Kidney tubule cell (primary cell): ENCODE results near the gene OTUD6A.
A peak's percentile ranks its signal among the peaks of the same experiment; 100 is the strongest.

ENCODE experiments used
- DNase-seq: peaks from one replicate; pipeline ENCODE4 v3.0.0-alpha.2; 2018; ENCODE audit warnings: low spot score

Gene OTUD6A, protein sequence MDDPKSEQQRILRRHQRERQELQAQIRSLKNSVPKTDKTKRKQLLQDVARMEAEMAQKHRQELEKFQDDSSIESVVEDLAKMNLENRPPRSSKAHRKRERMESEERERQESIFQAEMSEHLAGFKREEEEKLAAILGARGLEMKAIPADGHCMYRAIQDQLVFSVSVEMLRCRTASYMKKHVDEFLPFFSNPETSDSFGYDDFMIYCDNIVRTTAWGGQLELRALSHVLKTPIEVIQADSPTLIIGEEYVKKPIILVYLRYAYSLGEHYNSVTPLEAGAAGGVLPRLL

GRCh38 chrX:70062076-70062475 is at the start of gene OTUD6A:
OTUD6A (plus strand) TSS chrX:70062457; CDS start chrX:70062525, 68 bp downstream.
- DNase-seq = no peak

GRCh38 chrX:70012756-70013155 is 49.5 kb upstream of the OTUD6A start:
- DNase-seq = no peak

DNA sequence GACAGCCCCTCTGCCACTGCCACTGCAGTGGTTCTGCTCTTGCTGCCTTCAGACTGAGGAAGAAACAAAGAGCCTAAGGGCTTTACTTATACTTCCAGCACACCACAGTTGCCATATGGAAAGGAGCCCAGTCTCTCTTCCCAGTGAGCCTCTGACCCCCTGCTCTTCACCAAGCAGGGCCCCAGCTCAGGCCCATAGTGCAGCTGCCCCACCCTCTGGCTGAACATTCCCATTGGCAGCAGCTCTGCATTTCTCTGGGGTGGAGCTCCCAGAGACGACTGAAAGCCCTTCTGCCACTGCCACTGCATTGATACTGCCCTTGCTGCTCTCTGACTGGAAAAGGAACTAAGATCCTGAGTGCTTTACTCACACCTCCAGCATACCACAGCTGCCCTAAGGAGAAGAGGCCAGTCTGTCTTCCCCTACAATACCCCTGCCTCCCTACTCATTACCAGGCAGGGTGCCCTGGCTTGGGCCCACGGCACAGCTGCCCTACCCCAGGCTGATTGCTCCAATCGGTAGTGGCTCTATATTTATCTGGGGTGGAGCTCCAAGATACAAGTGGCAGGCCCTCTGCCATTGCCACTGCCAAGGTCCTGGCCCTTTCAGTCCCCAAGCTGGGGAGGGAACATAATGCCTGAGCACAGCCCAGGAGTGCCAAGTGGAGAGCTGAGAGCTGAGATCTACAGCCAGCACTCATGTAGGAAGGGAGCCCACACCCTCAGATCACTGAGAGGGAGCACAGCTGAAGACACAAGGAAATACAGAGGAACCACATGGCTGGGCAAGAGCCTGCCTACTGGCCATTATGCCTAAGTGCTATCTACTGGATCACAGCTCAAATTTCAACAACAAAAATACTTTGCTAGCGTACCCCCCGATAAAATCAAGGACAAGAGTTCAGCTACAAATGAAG is 48.5 kb upstream of the OTUD6A start:
- DNase-seq = no peak

DNA sequence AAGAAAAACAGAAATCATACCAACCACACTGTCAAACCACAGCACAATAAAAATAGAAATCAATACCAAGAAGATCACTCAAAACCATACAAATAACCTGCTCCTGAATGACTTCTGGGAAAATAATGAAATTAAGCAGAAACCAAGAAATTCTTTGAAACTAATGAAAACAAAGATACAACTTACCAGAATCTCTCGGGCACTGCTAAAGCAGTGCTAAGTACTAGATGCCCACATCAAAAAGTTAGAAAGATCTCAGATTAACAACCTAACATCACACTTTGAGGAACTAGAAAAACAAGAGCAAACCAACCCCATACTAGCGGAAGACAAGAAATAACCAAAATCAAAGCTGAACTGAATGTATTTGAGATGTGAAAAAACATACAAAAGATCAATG is 45.7 kb upstream of the OTUD6A start:
- no peak for DNase-seq

GRCh38 chrX:70022616-70023015 is 39.6 kb upstream of the OTUD6A start:
- peak; percentile 83 for DNase-seq

DNA sequence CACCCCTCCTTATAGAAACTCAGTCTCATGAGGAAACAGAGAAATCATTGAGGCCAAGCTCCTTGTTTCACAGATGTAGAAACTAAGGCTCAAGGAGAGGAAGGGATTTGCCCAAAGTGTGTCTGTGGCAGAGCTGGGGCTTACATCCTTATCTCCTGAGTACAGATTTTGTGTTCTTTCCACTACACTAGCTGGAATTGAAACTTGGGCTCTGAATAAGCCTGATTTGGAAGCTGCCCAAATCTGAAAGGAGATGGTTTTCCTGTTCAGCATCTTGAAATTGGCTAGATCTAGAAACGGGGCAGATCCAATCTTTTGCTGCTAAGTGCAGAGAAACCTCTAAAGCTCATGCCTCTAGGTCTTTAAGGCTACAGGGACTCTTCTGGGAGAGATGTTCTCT is 36.8 kb upstream of the OTUD6A start:
- DNase-seq = no peak

DNA sequence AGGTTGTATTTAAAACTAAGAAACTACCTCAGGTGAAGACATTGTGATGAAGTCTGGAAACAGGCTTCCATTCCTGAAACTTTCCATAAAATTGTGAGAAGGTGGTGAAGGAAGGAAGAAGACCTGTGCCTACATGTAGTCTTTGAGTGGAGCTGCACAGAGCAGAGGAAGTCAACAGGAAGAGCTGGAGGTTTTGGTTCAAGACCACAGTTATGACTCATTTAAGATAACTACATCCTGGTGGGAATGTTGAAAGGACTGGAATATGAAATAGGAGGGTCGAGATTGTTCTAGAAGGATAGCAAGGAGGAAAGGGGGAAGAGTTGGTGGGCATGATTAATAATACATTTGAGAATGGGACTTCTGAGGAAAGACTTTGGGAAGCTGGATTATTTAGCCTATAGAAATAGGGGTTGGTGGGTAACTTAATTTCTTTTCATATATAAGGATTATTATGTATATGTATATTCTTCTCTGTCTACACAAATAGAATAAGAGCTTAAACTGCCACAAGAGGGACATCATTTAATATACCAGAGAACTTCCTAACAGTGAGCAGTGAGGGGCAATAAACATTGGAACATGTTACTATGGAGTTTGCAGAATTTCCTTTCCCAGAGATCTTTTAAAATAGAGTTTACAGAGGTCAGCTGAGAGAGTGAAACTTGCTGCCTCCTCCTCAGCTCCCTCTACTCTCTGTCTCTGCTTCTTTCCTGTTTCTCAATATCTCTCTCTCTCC is 36.0 kb upstream of the OTUD6A start:
- peak; percentile 50 for DNase-seq

GRCh38 chrX:70026851-70027200 is 35.4 kb upstream of the OTUD6A start:
- no peak for DNase-seq

- no peak for DNase-seq
These were observed 32.4 kb upstream of the OTUD6A start for GRCh38 chrX:70029863-70030262.

DNA sequence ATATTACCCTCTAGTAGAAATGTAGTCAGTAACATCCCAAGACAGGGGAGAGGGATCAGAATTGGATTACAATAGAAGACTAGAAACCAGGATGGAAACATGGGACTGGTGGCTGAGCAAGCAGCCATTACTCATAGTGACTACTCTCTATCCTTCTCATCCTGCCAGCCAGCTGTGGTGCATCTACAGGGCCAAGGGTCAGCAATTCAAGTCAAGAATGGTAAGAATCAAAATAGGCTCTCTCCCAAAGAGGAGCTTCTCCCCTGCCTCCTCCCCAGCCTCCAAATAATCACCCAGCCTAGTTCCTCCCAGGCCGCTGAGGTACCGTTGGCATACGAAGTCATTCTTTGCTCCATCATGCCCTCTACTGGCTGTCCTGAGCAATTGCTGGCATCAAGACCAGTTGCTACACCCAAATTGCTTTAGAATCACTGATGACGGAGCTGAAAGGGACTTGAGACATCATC is 31.9 kb upstream of the OTUD6A start:
- DNase-seq = peak; percentile 58

DNA sequence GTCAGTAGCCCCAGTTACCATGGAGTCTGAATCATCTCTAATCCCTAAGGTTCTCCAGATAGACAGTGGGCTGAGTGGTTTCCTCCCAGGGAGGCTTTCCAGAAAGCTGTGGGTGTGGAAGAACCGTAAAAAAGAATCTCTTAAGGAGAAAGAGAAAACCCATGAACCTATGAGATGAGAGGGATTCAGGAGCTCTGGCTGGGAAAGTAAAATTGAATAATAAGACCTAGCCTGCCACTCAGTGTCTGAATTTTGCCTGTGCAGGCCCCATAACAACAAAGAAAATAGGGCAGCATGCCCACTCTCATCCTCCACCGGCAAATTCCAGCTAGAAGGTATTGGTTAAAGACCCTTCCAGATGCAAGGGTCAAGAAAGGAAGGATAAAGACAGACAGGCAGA is 29.5 kb upstream of the OTUD6A start:
- DNase-seq = no peak

DNA sequence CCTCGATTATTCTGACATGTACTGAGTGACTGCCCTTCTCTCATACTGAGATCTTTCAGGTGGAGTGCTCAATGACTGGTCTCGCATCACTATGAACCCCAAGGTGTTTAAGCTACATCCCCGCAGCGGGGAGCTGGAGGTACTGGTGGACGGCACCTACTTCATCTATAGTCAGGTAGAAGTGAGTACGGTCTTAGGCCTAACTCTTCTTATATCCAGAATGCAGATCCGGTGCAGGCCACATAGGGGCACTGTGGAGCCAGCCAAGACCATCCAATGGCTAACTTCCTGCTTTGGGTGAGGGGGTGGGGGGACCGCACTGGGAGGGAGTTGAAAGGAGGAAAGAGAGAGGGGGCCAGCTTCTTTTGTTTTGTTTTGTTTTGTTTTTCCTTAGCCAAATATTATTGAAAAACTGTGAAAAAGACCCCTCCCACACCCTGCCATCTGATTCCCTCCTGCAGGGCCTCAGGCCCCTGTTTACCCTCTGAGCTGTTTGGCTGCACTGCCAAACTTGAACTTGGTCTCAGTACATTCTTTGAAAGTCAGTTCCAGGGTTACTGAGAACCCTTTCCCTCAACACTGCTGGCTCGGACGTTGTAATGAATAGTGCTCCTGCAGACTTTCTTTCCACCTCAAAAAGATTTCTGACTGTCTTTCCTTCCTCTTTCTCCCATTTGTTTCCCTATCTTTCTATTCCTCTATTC is 28.8 kb upstream of the OTUD6A start:
- peak; percentile 40 for DNase-seq

DNA sequence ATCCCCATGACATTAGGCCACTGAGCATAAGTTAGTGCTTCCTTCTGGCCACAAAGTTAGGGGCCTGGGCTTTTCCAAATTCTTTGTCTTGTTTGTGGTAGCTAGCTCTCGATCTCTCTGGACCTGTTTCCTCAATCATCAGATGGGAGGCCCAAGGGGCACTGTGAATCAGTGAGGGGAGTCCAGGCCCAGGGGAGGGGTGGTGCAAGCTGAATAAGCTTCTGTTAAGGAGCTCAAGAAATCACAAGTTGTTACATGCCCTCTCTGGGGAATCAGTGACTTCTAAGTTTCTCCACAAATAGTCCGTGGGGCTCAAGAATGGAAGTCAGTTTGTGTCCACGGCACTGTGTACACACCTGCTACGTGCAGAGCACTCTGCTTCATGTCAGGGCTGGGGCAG is 27.6 kb upstream of the OTUD6A start:
- DNase-seq = no peak

DNA sequence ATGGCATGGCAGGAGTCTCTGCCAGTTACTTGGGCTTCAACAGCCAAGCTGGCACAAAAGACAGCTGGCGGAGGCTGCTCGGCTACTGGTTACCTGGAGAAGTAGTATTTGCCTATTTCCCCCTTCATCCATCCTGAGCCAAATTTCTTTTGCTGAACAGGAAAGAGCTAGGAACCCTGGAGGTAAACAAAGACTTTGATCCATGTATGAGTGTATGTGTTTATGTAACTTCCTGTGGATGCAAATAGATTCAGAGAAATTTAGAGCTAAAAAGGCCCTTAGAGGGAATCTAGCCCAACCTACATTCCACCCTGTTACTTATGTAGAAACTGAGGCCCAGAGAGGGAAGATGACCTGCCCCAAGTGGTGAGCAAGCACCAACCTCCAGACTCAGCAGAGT is 23.7 kb upstream of the OTUD6A start:
- DNase-seq = no peak

DNA sequence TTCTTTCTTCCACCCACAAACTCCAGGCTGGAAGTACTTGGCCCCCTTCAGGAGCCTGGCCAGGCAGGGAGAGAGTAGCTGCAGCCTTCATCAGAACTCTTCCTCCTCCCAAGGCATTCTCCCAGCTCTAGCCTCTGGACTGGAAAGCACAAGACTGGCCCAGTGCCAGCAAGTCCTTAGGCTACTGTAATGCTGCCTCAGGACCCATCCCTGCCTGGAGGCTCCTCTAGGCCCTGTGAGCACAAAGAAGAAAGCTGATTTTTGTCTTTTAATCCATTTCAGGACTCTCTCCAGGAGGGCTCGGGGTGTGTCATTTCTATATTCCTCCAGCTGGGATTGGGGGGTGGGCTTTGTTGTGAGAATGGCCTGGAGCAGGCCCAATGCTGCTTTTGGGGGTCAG is 23.3 kb upstream of the OTUD6A start:
- DNase-seq = no peak

GRCh38 chrX:70039758-70040157 is 22.5 kb upstream of the OTUD6A start:
- no peak for DNase-seq

DNA sequence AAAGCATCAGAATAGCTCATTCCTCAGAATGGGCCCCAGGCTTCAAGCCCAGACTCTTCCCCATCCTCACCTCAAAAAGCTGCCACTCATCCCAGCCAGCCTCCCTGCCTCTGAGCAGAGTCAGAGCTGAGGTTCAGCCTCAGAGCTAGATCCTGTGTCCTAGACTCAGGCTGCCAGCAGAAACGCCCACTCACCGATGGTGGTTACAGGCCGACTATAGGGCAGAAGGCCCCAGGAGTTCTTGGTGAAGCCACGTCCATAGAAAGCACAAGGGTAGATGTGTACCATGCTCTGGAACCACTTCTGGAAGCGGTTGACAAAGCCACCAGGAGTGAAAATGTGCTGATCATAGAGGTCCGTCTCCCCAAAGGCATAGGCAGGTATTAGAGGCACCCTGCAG is 20.3 kb upstream of the OTUD6A start:
- no peak for DNase-seq

GRCh38 chrX:70042399-70043371 is 19.6 kb upstream of the OTUD6A start:
- peak; percentile 42 for DNase-seq

DNA sequence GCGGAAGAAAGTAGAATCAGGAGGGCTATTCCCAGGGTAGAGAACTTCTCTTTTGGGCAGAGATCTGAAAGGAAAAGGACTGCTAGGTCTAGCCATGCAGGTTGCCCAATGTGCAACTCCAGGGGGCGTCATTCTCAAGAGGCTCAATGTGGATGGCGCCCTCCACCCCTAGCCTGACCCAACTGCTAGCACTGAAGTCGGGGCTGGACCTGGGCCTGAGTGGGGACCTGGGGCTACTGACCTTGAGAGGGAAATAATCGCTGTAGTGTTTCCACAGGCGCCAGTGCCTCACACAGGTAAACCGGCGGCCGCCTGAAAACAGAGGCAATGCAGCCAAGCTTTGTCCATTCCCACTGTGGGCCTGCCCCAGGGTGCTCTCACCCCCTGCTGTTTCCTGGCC is 18.6 kb upstream of the OTUD6A start:
- DNase-seq = no peak

DNA sequence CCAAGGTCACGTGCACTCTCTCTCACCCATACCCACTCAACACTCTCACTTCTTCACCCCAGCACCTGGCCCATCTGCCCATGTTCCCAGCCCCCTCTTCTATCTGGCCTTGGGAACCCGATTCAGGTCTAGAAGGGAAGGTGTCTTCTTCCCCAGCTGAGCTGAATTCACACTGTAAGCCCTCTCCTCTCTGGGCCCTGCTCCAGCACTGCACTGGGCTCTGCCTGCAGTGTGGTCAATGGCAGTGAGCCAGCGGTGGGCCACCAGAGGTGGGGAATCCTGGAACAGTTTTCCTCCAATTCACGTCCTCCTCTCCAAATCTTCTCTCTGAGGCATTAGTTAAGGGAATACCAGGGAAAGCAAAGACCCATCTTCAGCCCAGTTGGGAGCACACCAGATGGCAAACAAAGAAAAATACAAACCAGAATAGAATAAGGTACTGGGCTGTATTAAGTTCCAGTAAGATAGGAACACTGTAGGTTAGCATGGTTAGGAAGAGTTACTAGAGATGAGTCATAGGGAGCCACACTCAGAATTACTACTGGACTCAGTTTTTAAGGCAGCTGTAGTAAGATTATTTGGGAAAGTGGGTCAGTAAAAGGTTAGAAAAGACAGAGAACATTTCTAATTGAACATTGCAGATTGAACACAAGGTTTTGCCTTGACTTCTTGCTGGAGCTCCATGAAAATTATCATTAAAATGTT is 17.6 kb upstream of the OTUD6A start:
- no peak for DNase-seq
